ENCODE measurements around the gene CD99L2.

DNA sequence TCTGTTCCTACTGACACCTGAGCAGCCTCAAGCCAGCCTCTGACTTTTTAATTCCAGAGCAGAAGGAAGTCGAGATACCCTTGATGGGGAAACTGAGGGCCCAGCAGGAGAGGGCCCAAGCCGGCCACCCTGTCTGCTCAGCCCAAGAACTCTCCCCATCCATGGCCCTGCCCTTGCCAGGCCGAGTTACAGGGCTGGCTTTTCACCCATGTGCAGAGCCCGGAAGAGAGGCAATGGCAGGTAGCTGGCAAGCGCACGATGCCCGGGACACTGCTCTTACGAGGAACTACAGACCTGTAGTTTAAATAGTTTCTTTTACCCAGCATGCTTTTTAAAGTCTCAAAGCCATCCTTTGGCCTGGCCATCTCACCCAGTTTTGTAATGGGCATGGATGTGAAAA lies 125.4 kb downstream of the CD99L2 start:
- TF ChIP-seq POLR2A (IDR thresholded peaks at IDR 0.05; ENCODE audit: low read length) (no peak), GATA1 (IDR thresholded peaks at IDR 0.05; ENCODE audit: low read depth, low read length) (no peak)
